ENCODE results near the gene STK39.
A peak's percentile ranks its signal among the peaks of the same experiment; 100 is the strongest.

- no peak for TF ChIP-seq GATA3 (IDR thresholded peaks at IDR 0.05; ENCODE audit: low read depth, low read length)
- TF ChIP-seq GATA2 (IDR thresholded peaks at IDR 0.05; ENCODE audit: low read depth, low read length): peak; percentile 92
These were observed 683 bp downstream of the STK39 start for GRCh38 chr2:168246483-168247340.

Measured in SH-SY5Y (cell line).